Muscle of back (tissue), 11 donors: Measurements from ENCODE around the gene C17orf107. TPM values are rescaled to one million over a fixed set of nuclear protein-coding genes. Genes with fewer than 3 reads are reported as not detected.

ENCODE experiments used
- DNase-seq, 3 donors: peaks; one replicate each; pipeline versions ENCODE4 v3.0.0 to v3.0.0-alpha.2; 2013
- polyA plus RNA-seq, 10 donors: library from polyadenylated mRNA; unstranded; fragments of 120-200 nt; gene quantifications; one replicate each; pipeline ENCODE4 v1.2.1, GENCODE V29; 2013; ENCODE audit not compliant: insufficient read length in 10 of 10

Gene C17orf107
- polyA plus RNA-seq, 10 donors, result 0.67 to 2.1 (median 1.4) TPM

DNA sequence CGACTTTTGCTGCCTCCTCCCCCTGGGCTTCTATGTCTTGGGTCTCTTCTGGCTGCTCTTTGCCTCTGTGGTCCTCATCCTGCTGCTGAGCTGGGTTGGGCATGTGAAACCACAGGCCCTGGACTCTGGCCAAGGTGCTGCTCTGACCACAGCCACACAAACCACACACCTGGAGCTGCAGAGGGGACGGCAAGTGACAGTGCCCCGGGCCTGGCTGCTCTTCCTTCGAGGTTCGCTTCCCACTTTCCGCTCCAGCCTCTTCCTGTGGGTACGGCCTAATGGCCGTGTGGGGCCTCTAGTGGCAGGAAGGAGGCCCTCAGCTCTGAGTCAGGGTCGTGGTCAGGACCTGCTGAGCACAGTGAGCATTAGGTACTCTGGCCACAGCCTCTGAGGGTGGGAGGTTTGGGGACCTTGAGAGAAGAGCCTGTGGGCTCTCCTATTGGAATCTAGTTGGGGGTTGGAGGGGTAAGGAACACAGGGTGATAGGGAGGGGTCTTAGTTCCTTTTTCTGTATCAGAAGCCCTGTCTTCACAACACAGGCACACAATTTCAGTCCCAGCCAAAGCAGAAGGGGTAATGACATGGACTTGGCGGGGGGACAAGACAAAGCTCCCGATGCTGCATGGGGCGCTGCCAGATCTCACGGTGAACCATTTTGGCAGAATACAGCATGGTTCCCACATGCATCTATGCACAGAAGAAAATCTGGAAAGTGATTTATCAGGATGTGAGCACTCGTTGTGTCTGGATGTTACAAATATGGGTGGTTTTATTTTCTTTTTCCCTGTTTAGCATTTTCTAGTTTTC, 35.0 kb downstream of the C17orf107 start:
- peak in 1 of 3 donors; percentile 40 for DNase-seq

DNA sequence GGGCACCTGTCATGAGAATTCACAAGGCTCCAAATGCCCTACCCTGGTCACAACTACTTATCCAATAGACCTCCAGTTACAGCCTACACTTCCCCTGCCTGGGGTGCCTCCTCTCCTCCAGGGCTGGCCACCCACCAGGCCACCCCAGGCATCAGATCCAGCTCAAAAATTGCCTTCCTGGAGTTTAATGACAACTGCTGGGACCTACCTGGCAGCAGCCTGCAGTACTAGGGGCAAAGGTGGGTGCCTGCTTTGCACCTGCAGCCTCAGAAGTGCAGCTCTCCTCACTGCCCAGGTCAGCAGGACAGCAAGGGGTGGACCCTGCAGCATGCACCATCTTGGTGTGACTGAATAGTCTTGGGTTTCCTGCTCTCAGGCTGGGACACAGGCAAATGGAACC, 36.3 kb downstream of the C17orf107 start:
- DNase-seq, result no peak

GRCh38 chr17:4936436-4936835, 37.1 kb downstream of the C17orf107 start:
- DNase-seq, result no peak

DNA sequence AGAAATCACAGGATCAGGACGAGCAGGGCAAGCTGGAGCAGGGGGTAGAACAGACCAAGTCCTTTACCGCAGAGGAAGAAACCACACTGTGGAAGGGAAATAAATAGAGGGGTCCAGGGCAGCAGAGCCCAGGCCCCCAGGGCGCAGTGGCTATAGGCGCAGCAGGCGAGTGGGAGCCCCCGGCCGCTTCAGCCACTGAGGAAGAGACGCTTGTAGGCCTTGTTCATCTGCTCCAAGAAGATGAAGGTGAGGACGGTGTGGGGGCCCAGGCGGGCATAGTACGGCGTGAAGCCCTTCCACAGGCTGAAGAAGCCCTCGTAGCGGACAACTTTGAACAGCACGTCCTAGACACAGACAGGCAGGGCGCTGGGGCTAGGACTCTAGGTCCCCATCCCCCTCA, 38.2 kb downstream of the C17orf107 start:
- DNase-seq, result no peak

GRCh38 chr17:4938069-4938491, 38.7 kb downstream of the C17orf107 start:
- no peak for DNase-seq

DNA sequence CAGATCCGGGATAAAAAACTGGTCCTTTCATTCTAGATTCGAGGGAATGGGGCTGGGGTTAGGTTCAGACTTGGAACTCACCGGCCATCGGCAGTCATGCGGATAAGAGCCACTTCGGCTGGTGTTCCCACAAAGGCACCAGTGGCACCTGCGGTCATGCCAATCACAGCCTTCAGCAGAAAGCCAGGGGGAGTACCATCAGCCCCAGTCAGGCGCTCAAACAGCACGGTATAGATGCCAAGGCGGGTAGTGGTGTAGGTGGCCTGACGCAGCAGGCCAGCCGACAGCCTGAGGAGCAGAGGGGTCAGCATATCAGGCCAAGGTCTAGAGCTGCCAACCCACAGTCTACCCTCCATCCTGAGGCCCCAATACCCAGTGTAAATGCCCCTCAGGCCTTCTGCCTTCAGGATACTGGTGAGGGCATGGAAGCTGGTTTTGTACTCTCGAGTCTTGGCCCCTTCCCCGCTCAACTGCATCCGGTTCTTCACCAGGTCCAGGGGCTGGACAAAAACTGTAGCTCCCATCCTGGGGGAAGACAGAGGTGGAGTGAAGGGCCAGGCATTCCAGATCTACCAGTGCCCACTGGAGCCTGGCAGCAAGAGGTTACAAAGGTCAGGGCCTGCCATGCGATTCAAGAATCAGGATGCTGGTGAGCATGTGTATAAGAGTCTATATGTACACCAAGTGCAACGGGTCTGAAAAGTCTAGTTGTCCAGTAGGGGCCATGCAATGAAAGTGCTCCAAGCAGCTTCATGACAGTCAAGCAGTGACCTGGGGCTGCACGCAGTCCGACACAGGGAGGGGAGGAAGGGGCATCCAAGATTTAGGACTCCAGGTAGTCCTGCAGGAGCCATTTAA, 39.6 kb downstream of the C17orf107 start:
- DNase-seq, result no peak

- no peak for DNase-seq
Observed at GRCh38 chr17:4939546-4939795, 40.1 kb downstream of the C17orf107 start.

DNA sequence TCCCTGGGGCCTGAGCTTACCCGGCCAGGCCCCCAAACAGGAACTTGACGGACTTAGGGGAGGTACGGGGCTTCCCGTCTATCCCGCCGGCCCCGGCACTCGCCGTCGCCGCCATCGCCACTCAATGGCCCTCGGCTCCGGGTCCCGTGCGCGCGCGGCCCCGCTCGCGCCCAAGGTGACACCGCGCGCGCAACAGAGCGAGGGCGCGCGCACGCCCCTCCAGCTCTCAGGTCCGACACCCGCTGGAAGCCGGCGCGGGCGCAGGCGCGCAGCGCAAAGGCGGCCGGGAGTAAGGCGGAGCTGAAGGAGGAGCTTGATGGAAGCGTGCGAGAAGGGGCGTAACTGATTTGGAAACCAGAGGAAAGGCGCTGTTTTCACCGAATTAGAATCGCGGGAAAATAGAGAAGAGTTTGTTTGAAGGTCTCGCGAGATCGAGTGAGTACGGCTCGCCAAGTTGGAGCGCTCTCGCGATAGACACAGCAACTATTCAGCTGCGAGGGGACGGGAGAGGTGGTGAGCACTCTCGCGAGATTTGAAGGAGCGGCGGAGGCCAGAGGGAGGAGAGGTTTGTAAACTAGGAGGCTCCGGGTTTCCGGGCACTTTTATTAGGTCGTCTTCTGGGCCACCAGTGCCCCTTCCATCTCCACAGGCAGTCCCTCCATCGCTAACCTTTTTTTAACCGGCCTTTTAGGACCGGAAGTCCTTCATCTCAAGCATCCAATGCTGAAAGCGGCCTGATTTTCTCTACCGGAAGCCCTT, 40.6 kb downstream of the C17orf107 start, which contains the start of the genes RNF167 and SLC25A11:
Gene RNF167, plus strand, starts transcription at position 473 of the 759 bp plus-strand sequence. CDS start 642 bp downstream, outside the sequence.
Gene SLC25A11, minus strand, starts transcription at position 251 of the 759 bp plus-strand sequence. Its CDS starts 136 bp downstream, at position 115.
- peak; percentile 99 to 100 (median 100) for DNase-seq

DNA sequence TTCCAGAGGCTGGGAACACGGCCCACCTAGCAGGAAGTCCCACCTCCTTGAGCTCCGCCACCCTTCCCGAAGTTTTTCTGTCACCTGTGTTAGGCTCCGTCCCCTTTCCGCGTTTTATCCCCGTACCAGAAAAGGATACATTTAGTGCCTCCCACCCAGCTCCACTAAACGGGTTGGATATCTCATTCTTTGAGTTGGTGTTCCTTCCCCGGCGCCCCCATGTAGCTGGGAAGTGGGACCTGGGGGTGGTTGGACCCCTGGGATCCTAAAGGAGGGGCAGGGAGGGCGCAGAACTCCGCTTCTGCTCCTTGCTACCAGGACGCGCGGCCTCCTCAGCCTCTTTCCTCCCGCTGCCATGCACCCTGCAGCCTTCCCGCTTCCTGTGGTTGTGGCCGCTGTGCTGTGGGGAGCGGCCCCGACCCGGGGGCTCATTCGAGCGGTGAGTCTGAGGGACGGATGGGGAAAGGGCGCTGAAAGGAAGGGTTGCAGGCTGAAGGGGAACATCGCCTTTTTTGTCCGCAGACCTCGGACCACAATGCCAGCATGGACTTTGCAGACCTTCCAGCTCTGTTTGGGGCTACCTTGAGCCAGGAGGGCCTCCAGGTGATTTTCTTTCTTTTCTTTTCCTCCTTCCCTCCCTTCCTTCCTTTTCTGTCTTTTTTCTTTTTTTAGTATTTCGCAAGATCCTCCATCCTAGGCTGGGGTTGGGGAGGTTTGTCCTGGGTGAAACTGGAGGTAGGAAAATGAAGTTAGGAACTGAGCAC, 41.4 kb downstream of the C17orf107 start:
- DNase-seq, result no peak

DNA sequence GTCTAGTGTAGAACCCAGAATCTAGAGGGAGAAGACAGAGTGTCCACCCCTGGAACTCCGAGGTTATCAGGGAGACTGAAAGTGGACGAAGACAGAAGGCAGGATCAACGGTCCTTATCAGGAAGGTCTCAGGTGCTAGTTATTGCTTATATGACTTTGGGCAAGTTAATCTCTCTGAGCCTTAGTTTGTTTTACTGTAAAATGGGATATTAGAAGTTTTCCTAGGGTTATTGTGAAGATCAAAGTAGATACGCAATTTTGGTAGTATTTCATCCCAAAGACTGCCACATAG, 41.9 kb downstream of the C17orf107 start:
- DNase-seq, result no peak

GRCh38 chr17:4942760-4943508, 43.6 kb downstream of the C17orf107 start:
- no peak for DNase-seq

DNA sequence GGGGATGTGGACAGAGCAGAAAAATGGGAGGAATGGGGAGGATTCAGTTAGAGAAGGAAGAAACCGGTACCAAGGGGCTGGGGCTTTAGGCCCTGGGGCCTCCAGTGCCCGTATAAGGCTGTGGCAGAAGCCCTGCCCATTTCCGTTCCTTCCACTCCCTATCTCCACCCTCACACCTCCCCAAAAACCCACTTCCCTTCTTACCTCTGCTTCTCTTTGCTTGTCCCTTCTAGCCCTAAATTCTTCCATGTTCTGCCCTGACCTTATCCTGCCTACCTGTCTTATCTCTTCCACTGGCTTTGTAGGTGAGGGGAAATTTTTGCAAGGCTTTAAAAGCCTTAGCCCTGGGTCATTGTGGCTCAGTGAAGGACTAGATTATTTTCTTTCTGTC, 44.8 kb downstream of the C17orf107 start:
- no peak for DNase-seq

DNA sequence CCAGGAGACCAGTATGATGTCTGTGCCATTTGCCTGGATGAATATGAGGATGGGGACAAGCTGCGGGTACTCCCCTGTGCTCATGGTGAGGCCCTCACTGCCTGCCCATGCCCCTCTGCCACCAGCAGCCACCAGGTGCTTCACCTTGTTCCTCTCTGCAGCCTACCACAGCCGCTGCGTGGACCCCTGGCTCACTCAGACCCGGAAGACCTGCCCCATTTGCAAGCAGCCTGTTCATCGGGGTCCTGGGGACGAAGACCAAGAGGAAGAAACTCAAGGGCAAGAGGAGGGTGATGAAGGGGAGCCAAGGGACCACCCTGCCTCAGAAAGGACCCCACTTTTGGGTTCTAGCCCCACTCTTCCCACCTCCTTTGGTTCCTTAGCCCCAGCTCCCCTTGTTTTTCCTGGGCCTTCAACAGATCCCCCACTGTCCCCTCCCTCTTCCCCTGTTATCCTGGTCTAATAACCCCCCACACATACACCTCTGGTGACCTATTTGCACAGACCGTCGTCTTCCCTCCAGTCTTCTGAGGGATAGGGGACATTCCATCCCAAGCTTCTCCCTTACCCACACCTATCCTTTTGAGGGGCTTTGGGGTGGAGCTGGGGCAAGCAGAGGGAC, 45.3 kb downstream of the C17orf107 start:
- DNase-seq, result no peak

DNA sequence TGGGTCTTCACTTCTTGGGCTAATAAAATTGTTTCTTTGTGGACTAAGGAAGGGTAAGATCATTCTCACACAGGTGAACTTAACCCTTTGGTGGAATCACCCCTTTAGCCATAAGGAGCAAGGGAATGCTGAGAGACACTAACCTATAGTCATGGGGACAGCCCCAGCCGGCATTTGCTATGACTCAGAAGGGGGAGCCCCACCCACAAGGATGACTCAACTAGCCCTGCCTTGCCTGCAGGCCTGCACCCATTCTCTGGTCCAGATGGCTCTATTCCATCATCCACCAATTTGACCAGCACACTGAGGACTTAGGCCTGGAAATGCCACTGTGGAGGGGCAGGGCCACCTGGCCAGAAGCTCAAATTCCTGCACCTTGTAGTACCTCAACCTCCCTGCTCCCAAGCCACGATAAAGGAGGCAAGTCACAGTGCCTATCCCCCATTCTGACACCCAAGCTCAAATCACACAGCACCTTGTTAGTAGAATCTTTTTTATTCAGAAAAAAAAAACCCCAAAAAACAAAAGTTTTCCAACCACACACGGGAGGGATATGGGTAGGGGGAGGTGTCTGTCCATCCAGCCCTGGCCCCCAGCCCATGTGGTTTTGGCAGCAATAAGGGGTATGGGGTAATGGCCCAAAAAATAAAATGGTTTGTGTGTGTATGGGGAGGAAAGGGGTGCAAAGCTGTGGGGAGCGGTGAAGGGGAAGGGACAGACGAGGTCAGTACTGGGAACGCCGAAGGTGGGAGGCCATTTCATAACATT, 46.0 kb downstream of the C17orf107 start:
- DNase-seq, result peak in 2 of 3 donors; percentile 49 to 69

DNA sequence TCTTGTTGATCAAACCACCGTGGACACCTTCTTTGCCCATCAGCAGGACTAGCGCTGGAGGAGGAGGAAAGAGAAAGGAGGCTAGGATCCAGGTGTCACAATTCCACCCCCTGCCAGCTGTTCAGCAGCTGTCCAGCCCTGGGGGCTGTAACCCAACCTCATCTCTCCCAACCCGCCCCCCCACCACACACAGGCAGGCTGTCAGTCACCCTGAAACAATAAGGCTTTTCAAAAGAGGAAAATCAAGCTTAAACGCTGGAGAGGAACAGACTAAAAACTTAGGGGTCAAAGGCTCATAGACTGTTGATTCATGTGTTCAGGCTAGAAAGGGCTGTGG, 46.6 kb downstream of the C17orf107 start:
- DNase-seq, result no peak

DNA sequence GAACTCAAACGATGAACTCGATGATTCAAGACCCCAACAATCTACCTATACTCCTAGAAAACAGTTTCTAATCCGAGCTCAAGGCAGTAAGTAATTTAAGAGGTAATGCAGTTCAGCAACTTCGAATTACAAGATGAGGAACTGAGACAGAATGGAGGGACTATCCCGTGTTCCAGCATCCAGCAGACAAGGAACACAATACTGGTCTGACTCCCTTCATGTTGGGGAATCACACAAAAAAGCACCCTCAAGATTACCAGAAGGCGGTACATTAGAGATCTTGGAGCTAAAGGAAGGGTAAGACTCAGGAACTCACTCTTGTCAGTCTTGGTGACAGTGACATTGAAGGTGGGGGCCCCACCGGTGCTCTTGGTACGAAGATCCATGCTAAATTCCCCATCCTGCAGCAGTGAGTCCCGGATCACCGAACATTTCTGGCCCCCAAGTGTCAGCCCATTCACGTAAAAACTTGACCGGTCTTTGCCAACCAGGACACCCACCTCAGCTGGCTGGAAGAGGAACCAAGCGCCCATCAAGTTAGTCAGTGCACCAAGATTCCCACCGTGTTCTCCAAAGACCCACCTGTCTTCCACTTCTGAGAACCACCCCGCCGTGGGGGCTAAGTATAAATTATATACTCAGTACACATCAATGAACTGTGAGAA, 47.1 kb downstream of the C17orf107 start:
- no peak for DNase-seq

- DNase-seq, result no peak
Observed at GRCh38 chr17:4947010-4947410, 47.7 kb downstream of the C17orf107 start.

DNA sequence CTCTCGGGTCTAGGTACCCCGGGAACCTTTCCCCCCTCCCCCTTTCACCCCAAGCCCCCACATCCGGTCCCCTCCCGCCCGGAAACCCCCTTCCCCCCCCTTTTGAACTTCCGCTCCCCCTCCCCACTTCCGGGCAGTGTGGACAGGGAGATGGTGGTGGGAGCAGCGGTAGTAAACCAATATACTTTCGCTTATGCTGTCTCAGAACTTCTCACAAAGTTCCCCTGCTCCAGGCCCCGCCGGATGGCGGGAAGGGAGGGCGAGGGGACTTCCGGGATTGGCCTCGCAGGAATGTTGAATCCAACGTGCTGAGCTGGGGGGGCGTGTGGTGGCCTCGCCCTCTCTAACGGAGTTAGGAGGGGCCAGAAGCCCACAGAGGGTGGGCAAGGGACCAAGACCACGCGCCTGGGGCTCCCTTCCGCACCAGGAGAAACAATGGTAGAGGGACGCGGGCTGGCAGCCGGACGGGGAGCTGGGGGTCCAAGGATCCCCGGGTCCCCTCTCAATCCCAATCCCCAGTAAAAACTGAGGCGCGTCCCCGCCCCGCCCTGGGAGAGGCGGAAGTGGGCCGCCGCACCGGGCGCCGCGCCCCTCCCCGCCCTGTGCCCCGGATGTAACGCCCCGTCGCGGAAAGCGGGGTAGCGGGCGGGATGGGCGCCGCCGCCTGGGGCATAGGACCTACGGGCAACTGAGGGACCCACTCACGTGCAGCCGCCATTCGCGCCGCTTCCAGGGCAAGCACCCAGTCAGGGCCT, 48.3 kb downstream of the C17orf107 start:
- peak in 2 of 3 donors; percentile 71 to 88 for DNase-seq
